ENCODE results near the gene ATAD1. TPM values are rescaled to one million over a fixed set of nuclear protein-coding genes. Genes with fewer than 3 reads are reported as not detected.

The ATAD1 gene
- total and polyA plus RNA-seq, 10 of the 15 experiments (the other 5 are each of a cell fraction or from before 2014, with no cell fraction given): 24.7 to 59.3 (median 41.1) TPM

- no peaks in the 10 kb centered on the region for H3K79me2 ChIP-seq (ENCODE audit: control insufficient read depth, insufficient read depth, low read length)
- ChIA-PET SMC1A (ENCODE audit: uncharacterized antibody, unreplicated experiment) (no interaction called here), POLR2A (no interaction called here), CTCF (no interaction called here), RAD21 (ENCODE audit: unreplicated experiment) (no interaction called here)
- BruUV-seq (replicated peaks): no TSS peak
- no peak for ATAC-seq
- no peaks in the 10 kb centered on the region for H3K4me1 ChIP-seq (ENCODE audit: control insufficient read depth, insufficient read depth, low read length)
- TF ChIP-seq MEF2A (IDR thresholded peaks at IDR 0.05; ENCODE audit: insufficient read depth, low read depth, low read length) (no peak), BCL11A (IDR thresholded peaks at IDR 0.05; ENCODE audit: low read depth, low read length) (no peak), CBX3 (IDR thresholded peaks at IDR 0.05; ENCODE audit: borderline replicate concordance, low read depth) (no peak), ZNF274 (IDR thresholded peaks at IDR 0.05; ENCODE audit: insufficient read depth, insufficient read length) (no peak), FOXK2 (IDR thresholded peaks at IDR 0.05) (no peak), NBN (IDR thresholded peaks at IDR 0.05) (no peak), SMC3 (IDR thresholded peaks at IDR 0.05; ENCODE audit: borderline replicate concordance, low read length) (no peak)
- H2AFZ ChIP-seq (ENCODE audit: control insufficient read depth, low read depth, low read length): no peak overlapping the region
- peaks cover 1 to 13% of the 10 kb centered on the region in 2 experiments; a peak in 3 of 4 replicates for H3K36me3 ChIP-seq (ENCODE audit: control insufficient read depth in 2 of 2, insufficient read depth in 2 of 2, low read length in 1 of 2)
- intact Hi-C loops (cut with micrococcal nuclease; ENCODE audit: unreplicated experiment) (no loop called here), in situ Hi-C loops (cut with MboI) (no loop called here)
- H3K9me3 ChIP-seq (replicated peaks; ENCODE audit: control insufficient read depth, insufficient read depth, low read length): no peaks in the 10 kb centered on the region
- no peak overlapping the region for H3K9ac ChIP-seq (ENCODE audit: control insufficient read depth, insufficient read depth, low read length)
- H3K4me2 ChIP-seq (ENCODE audit: control insufficient read depth, insufficient read depth): no peak overlapping the region
- WGBS (ENCODE audit: insufficient coverage, insufficient replicate concordance, low lambda C conversion rate, missing lambda C conversion rate): 93% methylated on average over 13 of the region's 13 CpGs
- no peaks in the 10 kb centered on the region for H3K27me3 ChIP-seq (replicated peaks in 1 of 2; ENCODE audit: control insufficient read depth in 2 of 2, insufficient read depth in 2 of 2, low read length in 1 of 2)
- no peak overlapping the region for H3K4me3 ChIP-seq
- H4K20me1 ChIP-seq (ENCODE audit: control insufficient read depth, insufficient read depth): no peaks in the 10 kb centered on the region
- DNase-seq (ENCODE audit: low read depth, low spot score): no peak
- H3K27ac ChIP-seq (ENCODE audit: control insufficient read depth, insufficient read depth): no peak overlapping the region
- FAIRE-seq: no peak
Measured at GRCh38 chr10:87764072-87764934, 53.7 kb downstream of the ATAD1 start.

All from GM12878 (cell line).